Measurements from ENCODE around the gene LSAMP. TPM values are rescaled to one million over a fixed set of nuclear protein-coding genes. Genes with fewer than 3 reads are reported as not detected.

LSAMP gene
- total and polyA plus RNA-seq, 3 donors from 2014 or later: 3.1 to 10.3 (median 9.1) TPM

- 83% methylated on average over 2 of the region's 2 CpGs for WGBS, 2 donors
- no peak for TF ChIP-seq POLR2A (IDR thresholded peaks at IDR 0.05)
- TF ChIP-seq CTCF (IDR thresholded peaks at IDR 0.05): no peak
- intact Hi-C loops (cut with DNase I; ENCODE audit: low total_unique reads): no loop called here
These were observed 386.4 kb downstream of the LSAMP start for GRCh38 chr3:116058844-116059243.

GRCh38 chr3:116057400-116058006, 387.8 kb downstream of the LSAMP start:
- Histone ChIP-seq H3K4me3 (no peak overlapping the region), H3K36me3 (ENCODE audit: low read depth, missing control alignments) (no peaks in the 10 kb centered on the region), H3K9me3 (no peaks in the 10 kb centered on the region), H3K27ac (no peak overlapping the region), H3K4me1 (no peaks in the 10 kb centered on the region), H3K27me3 (no peaks in the 10 kb centered on the region)
- intact Hi-C loops (cut with DNase I; ENCODE audit: low total_unique reads): no loop called here
- DNase-seq: no peak
- TF ChIP-seq CTCF (IDR thresholded peaks at IDR 0.05) (no peak), POLR2A (IDR thresholded peaks at IDR 0.05) (no peak)
- WGBS, 2 donors: 81% methylated on average over 1 of the region's 1 CpG

More at GRCh38 chr3:116058844-116059243, 386.4 kb downstream of the LSAMP start:
- no peaks in the 10 kb centered on the region for H3K27me3 ChIP-seq
- H3K4me1 ChIP-seq: no peaks in the 10 kb centered on the region
- H3K36me3 ChIP-seq (ENCODE audit: low read depth, missing control alignments): no peaks in the 10 kb centered on the region
- H3K4me3 ChIP-seq: no peak overlapping the region
- no peak overlapping the region for H3K27ac ChIP-seq
- no peaks in the 10 kb centered on the region for H3K9me3 ChIP-seq
- no peak for DNase-seq

DNA sequence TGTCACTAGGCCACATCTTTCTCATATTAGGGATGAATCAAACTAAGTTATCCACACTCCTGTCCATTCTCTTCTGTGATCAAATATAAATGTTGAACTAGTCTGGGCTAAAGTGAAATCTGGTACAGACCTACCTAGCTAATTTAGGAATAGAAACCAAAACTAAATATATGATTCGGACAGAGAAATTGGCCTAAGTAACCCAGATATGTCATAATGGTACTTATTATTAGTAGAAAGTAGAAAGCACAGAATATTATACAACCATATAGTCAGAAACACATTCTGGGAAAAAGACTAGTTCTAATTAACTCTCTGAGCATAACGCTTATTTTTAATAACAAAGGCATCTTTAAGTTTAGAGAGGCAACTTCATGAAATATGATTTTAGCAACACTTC, 389.0 kb downstream of the LSAMP start:
- H3K27me3 ChIP-seq: no peaks in the 10 kb centered on the region
- no peaks in the 10 kb centered on the region for H3K9me3 ChIP-seq
- H3K27ac ChIP-seq: no peak overlapping the region
- H3K4me1 ChIP-seq: no peaks in the 10 kb centered on the region
- intact Hi-C loops (cut with DNase I; ENCODE audit: low total_unique reads): no loop called here
- H3K4me3 ChIP-seq: no peak overlapping the region
- H3K36me3 ChIP-seq (ENCODE audit: low read depth, missing control alignments): no peaks in the 10 kb centered on the region
- DNase-seq: no peak
- no peak for TF ChIP-seq CTCF (IDR thresholded peaks at IDR 0.05)
- WGBS, 2 donors: 89 to 94% methylated on average over 2 of the region's 2 CpGs

- Histone ChIP-seq H3K27ac (no peak overlapping the region), H3K36me3 (ENCODE audit: low read depth, missing control alignments) (no peaks in the 10 kb centered on the region), H3K9me3 (no peaks in the 10 kb centered on the region), H3K4me1 (no peaks in the 10 kb centered on the region), H3K4me3 (no peak overlapping the region), H3K27me3 (no peaks in the 10 kb centered on the region)
- TF ChIP-seq POLR2A (IDR thresholded peaks at IDR 0.05): no peak
- no peak for TF ChIP-seq CTCF (IDR thresholded peaks at IDR 0.05)
- DNase-seq: no peak
- intact Hi-C loops (cut with DNase I; ENCODE audit: low total_unique reads): no loop called here
These were observed 392.3 kb downstream of the LSAMP start for GRCh38 chr3:116053017-116053416.

- intact Hi-C loops (cut with DNase I; ENCODE audit: low total_unique reads): no loop called here
- no peak overlapping the region for H3K27ac ChIP-seq
- WGBS, 2 donors: 94 to 97% methylated on average over 3 of the region's 3 CpGs
These were observed 392.7 kb downstream of the LSAMP start for GRCh38 chr3:116052602-116053001.

More at GRCh38 chr3:116052602-116053001, 392.7 kb downstream of the LSAMP start:
- TF ChIP-seq CTCF (IDR thresholded peaks at IDR 0.05): no peak
- no peak for TF ChIP-seq POLR2A (IDR thresholded peaks at IDR 0.05)
- no peak for DNase-seq
- H3K4me1 ChIP-seq: no peaks in the 10 kb centered on the region
- H3K36me3 ChIP-seq (ENCODE audit: low read depth, missing control alignments): no peaks in the 10 kb centered on the region
- no peak overlapping the region for H3K4me3 ChIP-seq
- H3K27me3 ChIP-seq: no peaks in the 10 kb centered on the region
- no peaks in the 10 kb centered on the region for H3K9me3 ChIP-seq
